ENCODE results near the gene DNM3. TPM values are rescaled to one million over a fixed set of nuclear protein-coding genes. Genes with fewer than 3 reads are reported as not detected.

The DNM3 gene
- total and polyA plus RNA-seq, 10 of the 15 experiments (the other 5 are each of a cell fraction or from before 2014, with no cell fraction given): 0.03 to 1.5 (median 0.08) TPM; not detected in 3

DNA sequence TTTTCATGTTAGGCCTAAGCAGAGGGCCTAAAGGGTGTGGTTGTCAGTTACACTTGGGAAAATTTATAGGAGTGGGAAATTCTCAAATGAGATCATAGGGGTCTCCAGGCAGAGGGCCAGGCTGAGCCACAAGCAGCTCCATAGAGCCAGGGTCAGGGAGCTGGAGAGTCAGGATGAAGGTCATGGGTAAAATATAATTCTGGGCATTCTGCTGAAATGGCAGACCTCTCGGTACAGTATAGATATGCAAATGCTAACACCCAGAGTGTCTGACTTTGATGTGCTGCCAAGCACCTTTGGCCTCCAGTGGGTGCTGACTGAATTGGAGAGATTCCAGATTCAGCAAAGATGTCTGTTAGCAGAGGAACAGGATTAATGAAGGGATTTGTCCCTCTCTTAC, 40.1 kb downstream of the DNM3 start:
- ChIA-PET SMC1A (ENCODE audit: uncharacterized antibody, unreplicated experiment) (no interaction called here), POLR2A (no interaction called here), RAD21 (ENCODE audit: unreplicated experiment) (no interaction called here), CTCF (no interaction called here)
- Histone ChIP-seq H3K27ac (ENCODE audit: control insufficient read depth, insufficient read depth) (no peak overlapping the region), H3K9ac (ENCODE audit: control insufficient read depth, insufficient read depth, low read length) (no peak overlapping the region), H3K4me3 (no peak overlapping the region), H3K4me2 (ENCODE audit: control insufficient read depth, insufficient read depth) (no peak overlapping the region), H3K79me2 (ENCODE audit: control insufficient read depth, insufficient read depth, low read length) (no peaks in the 10 kb centered on the region), H3K36me3 (ENCODE audit: control insufficient read depth in 2 of 2, insufficient read depth in 2 of 2, low read length in 1 of 2) (no peaks in the 10 kb centered on the region), H3K4me1 (ENCODE audit: control insufficient read depth, insufficient read depth, low read length) (peaks cover 4% of the 10 kb centered on the region; the same call in 1 of the 2 replicates), H3K9me3 (replicated peaks; ENCODE audit: control insufficient read depth, insufficient read depth, low read length) (no peaks in the 10 kb centered on the region), H2AFZ (ENCODE audit: control insufficient read depth, low read depth, low read length) (no peak overlapping the region), H3K27me3 (replicated peaks in 1 of 2; ENCODE audit: control insufficient read depth in 2 of 2, insufficient read depth in 2 of 2, low read length in 1 of 2) (no peaks in the 10 kb centered on the region), H4K20me1 (ENCODE audit: control insufficient read depth, insufficient read depth) (no peaks in the 10 kb centered on the region)
- FAIRE-seq (no peak), DNase-seq (ENCODE audit: low read depth, low spot score) (no peak), ATAC-seq (no peak)
- BruUV-seq (replicated peaks): no TSS peak
- intact Hi-C loops (cut with micrococcal nuclease; ENCODE audit: unreplicated experiment): no loop called here
- in situ Hi-C loops (cut with MboI): no loop called here
- 76% methylated on average over 1 of the region's 1 CpG for WGBS (ENCODE audit: insufficient coverage, insufficient replicate concordance, low lambda C conversion rate, missing lambda C conversion rate)
- TF ChIP-seq CBX5 (IDR thresholded peaks at IDR 0.05; ENCODE audit: low read depth): no peak
- TF ChIP-seq MEF2B (IDR thresholded peaks at IDR 0.05; ENCODE audit: partially characterized antibody, poor library complexity, severe bottlenecking): no peak
- no peak for TF ChIP-seq NBN (IDR thresholded peaks at IDR 0.05)
- no peak for TF ChIP-seq HDAC6 (IDR thresholded peaks at IDR 0.05; ENCODE audit: unreplicated experiment)
- no peak for TF ChIP-seq ESRRA (IDR thresholded peaks at IDR 0.05; ENCODE audit: low read length)
- TF ChIP-seq STAT1 (conservative IDR thresholded peaks at IDR 0.05): no peak
- TF ChIP-seq ZNF217 (IDR thresholded peaks at IDR 0.05): no peak
- no peak for TF ChIP-seq MYC (IDR thresholded peaks at IDR 0.05; ENCODE audit: insufficient read depth, insufficient read length, insufficient replicate concordance, low read length, severe bottlenecking)
- no peak for TF ChIP-seq PBX3 (IDR thresholded peaks at IDR 0.05; ENCODE audit: insufficient replicate concordance, low read depth, low read length)
- TF ChIP-seq TCF3 (IDR thresholded peaks at IDR 0.05; ENCODE audit: borderline replicate concordance, insufficient read depth, low read depth, low read length): no peak
- TF ChIP-seq WRNIP1 (IDR thresholded peaks at IDR 0.05; ENCODE audit: borderline replicate concordance, low read depth, low read length): no peak
- TF ChIP-seq FOS (IDR thresholded peaks at IDR 0.05; ENCODE audit: borderline replicate concordance, extremely low read depth, insufficient read length): no peak
- no peak for TF ChIP-seq REST (IDR thresholded peaks at IDR 0.05; ENCODE audit: low read depth, low read length)
- no peak for TF ChIP-seq ATF2 (IDR thresholded peaks at IDR 0.05; ENCODE audit: low read length)
- no peak for TF ChIP-seq TARDBP (IDR thresholded peaks at IDR 0.05; ENCODE audit: borderline replicate concordance)

Measured in GM12878 (cell line).